ENCODE data around the gene MITF. TPM values are rescaled to one million over a fixed set of nuclear protein-coding genes. Genes with fewer than 3 reads are reported as not detected.

MITF gene
- total RNA-seq, 1 donor from 2014 or later = 19.4 TPM

- Mint-ChIP-seq H3K27ac (no peak overlapping the region), H3K4me1 (ENCODE audit: low read depth) (peaks cover 19% of the 10 kb centered on the region), H3K9me3 (ENCODE audit: low read depth) (no peaks in the 10 kb centered on the region), H3K4me3 (ENCODE audit: low read depth) (no peak overlapping the region), H3K36me3 (ENCODE audit: insufficient read depth) (peaks cover 3% of the 10 kb centered on the region), H3K27me3 (no peaks in the 10 kb centered on the region)
- TF ChIP-seq CTCF (IDR thresholded peaks at IDR 0.05; ENCODE audit: unreplicated experiment) = no peak
- no peak for DNase-seq (ENCODE audit: low spot score, unreplicated experiment)
These were observed 212.4 kb downstream of the MITF start for GRCh38 chr3:69951616-69952015.

GRCh38 chr3:69959581-69959980, 220.3 kb downstream of the MITF start:
- no peak overlapping the region for H3K4me3 Mint-ChIP-seq (ENCODE audit: low read depth)
- no peaks in the 10 kb centered on the region for H3K27me3 Mint-ChIP-seq
- no peak for DNase-seq (ENCODE audit: low spot score, unreplicated experiment)
- H3K9me3 Mint-ChIP-seq (ENCODE audit: low read depth) = no peaks in the 10 kb centered on the region
- peaks cover 22% of the 10 kb centered on the region for H3K36me3 Mint-ChIP-seq (ENCODE audit: insufficient read depth)
- no peaks in the 10 kb centered on the region for H3K4me1 Mint-ChIP-seq (ENCODE audit: low read depth)
- TF ChIP-seq CTCF (IDR thresholded peaks at IDR 0.05; ENCODE audit: unreplicated experiment) = no peak
- no peak overlapping the region for H3K27ac Mint-ChIP-seq

- Mint-ChIP-seq H3K27me3 (no peaks in the 10 kb centered on the region), H3K36me3 (ENCODE audit: insufficient read depth) (peaks cover 30% of the 10 kb centered on the region), H3K4me1 (ENCODE audit: low read depth) (no peaks in the 10 kb centered on the region), H3K4me3 (ENCODE audit: low read depth) (no peak overlapping the region), H3K9me3 (ENCODE audit: low read depth) (no peaks in the 10 kb centered on the region), H3K27ac (no peak overlapping the region)
- no peak for DNase-seq (ENCODE audit: low spot score, unreplicated experiment)
- no peak for TF ChIP-seq CTCF (IDR thresholded peaks at IDR 0.05; ENCODE audit: unreplicated experiment)
These were observed 222.6 kb downstream of the MITF start for GRCh38 chr3:69961706-69962439.

- H3K4me3 Mint-ChIP-seq (ENCODE audit: low read depth) = no peak overlapping the region
- no peaks in the 10 kb centered on the region for H3K4me1 Mint-ChIP-seq (ENCODE audit: low read depth)
- peaks cover 27% of the 10 kb centered on the region for H3K36me3 Mint-ChIP-seq (ENCODE audit: insufficient read depth)
- H3K27me3 Mint-ChIP-seq = no peaks in the 10 kb centered on the region
- DNase-seq (ENCODE audit: low spot score, unreplicated experiment) = no peak
- H3K27ac Mint-ChIP-seq = no peak overlapping the region
- no peaks in the 10 kb centered on the region for H3K9me3 Mint-ChIP-seq (ENCODE audit: low read depth)
- TF ChIP-seq CTCF (IDR thresholded peaks at IDR 0.05; ENCODE audit: unreplicated experiment) = no peak
These were observed 224.4 kb downstream of the MITF start for GRCh38 chr3:69963643-69964042.

GRCh38 chr3:69967156-69967555, 227.9 kb downstream of the MITF start:
- TF ChIP-seq CTCF (IDR thresholded peaks at IDR 0.05; ENCODE audit: unreplicated experiment) = no peak
- Mint-ChIP-seq H3K9me3 (ENCODE audit: low read depth) (no peaks in the 10 kb centered on the region), H3K27me3 (no peaks in the 10 kb centered on the region), H3K27ac (no peak overlapping the region), H3K36me3 (ENCODE audit: insufficient read depth) (peaks cover 17% of the 10 kb centered on the region), H3K4me1 (ENCODE audit: low read depth) (no peaks in the 10 kb centered on the region), H3K4me3 (ENCODE audit: low read depth) (no peak overlapping the region)
- DNase-seq (ENCODE audit: low spot score, unreplicated experiment) = no peak

Data from progenitor cell of endocrine pancreas (in vitro differentiated cells).